H1 (cell line): Measurements from ENCODE around the gene TAGLN2. TPM values are rescaled to one million over a fixed set of nuclear protein-coding genes. Genes with fewer than 3 reads are reported as not detected.

Source experiments
- CTCF ChIA-PET: fragments of 300-600 bp; sonication (Branson Sonifier 250); formaldehyde crosslinking; loops from one replicate; lab custom pipeline; 2021; ENCODE audit not compliant: partially characterized antibody; lab: Charles Lee
- POLR2A ChIA-PET: fragments of 300-600 bp; sonication (Branson Sonifier 250); formaldehyde crosslinking; loops from one replicate; lab custom pipeline; 2021; ENCODE audit warnings: inconsistent platforms; ENCODE audit not compliant: partially characterized antibody; lab: Charles Lee
- DNase-seq, 2 experiments: peaks; one replicate each; pipeline versions ENCODE4 v3.0.0 to v3.0.0-alpha.2; 2010 to 2022; ENCODE audit warnings: low spot score in 2 of 2, low read depth in 1 of 2, mixed read lengths in 1 of 2
- FAIRE-seq: peaks from 2 replicates; lab custom pipeline; 2011; peaks lifted over from hg19 to GRCh38; lab: Jason Lieb, UNC
- H2AFZ ChIP-seq: 2 replicates; pipeline ENCODE4 v1.8.1; 2012; ENCODE audit warnings: low read length, inconsistent platforms
- H2AK5ac ChIP-seq: 2 replicates; pipeline ENCODE4 v1.6.1; 2013; ENCODE audit warnings: low read depth, low read length
- H2BK120ac ChIP-seq: replicated peaks from 2 replicates; pipeline ENCODE3; 2013; ENCODE audit warnings: low read depth, low read length, inconsistent platforms
- H2BK12ac ChIP-seq: 2 replicates; pipeline ENCODE4 v1.6.1; 2013; ENCODE audit warnings: low read depth, low read length
- H2BK15ac ChIP-seq: 2 replicates; pipeline ENCODE4 v1.6.1; 2013; ENCODE audit warnings: low read length
- H2BK20ac ChIP-seq: 2 replicates; pipeline ENCODE4 v1.6.1; 2013; ENCODE audit warnings: low read length
- H2BK5ac ChIP-seq: 2 replicates; pipeline ENCODE4 v1.6.1; 2013; ENCODE audit warnings: low read depth, low read length
- H3K14ac ChIP-seq: 2 replicates; pipeline ENCODE4 v1.6.1; 2013; ENCODE audit warnings: inconsistent platforms; ENCODE audit not compliant: insufficient read length
- H3K18ac ChIP-seq: 2 replicates; pipeline ENCODE4 v1.6.1; 2013; ENCODE audit warnings: low read length; ENCODE audit errors: extremely low read depth
- H3K23ac ChIP-seq: 2 replicates; pipeline ENCODE4 v1.6.1; 2013; ENCODE audit warnings: inconsistent platforms; ENCODE audit not compliant: insufficient read length
- H3K23me2 ChIP-seq: 2 replicates; pipeline ENCODE4 v1.6.1; 2013; ENCODE audit warnings: low read depth, low read length
- H3K27ac ChIP-seq: 2 replicates; pipeline ENCODE4 v1.6.1; 2011; ENCODE audit warnings: low read depth, low read length, inconsistent platforms
- H3K27me3 ChIP-seq, 4 experiments: replicated peaks in 1 of 4; 1 replicate in 1 of 4; 2 replicates in 3 of 4; pipeline versions ENCODE4 v1.6.1 to v1.8.1; 2011 to 2013; ENCODE audit warnings: low read length in 3 of 4, mild to moderate bottlenecking in 3 of 4, inconsistent platforms in 2 of 4, mixed read lengths in 2 of 4, moderate library complexity in 1 of 4; ENCODE audit not compliant: control insufficient read depth in 3 of 4, insufficient read depth in 3 of 4; ENCODE audit errors: extremely low read depth in 1 of 4
- H3K36me3 ChIP-seq, 4 experiments: 2 replicates each; pipeline versions ENCODE4 v1.6.1 to v1.8.1; 2011 to 2013; ENCODE audit warnings: mild to moderate bottlenecking in 4 of 4, low read length in 3 of 4, moderate library complexity in 2 of 4, control low read depth in 1 of 4, inconsistent platforms in 1 of 4; ENCODE audit not compliant: insufficient read depth in 4 of 4, control insufficient read depth in 2 of 4
- H3K4ac ChIP-seq: replicated peaks from 2 replicates; pipeline ENCODE3; 2013; ENCODE audit warnings: low read length, low read depth, mixed read lengths, inconsistent platforms; ENCODE audit not compliant: insufficient read length
- H3K4me1 ChIP-seq, 4 experiments: replicated peaks in 1 of 4; 1 replicate in 1 of 4; 2 replicates in 3 of 4; pipeline versions ENCODE4 v1.6.1 to v1.8.1; 2011 to 2013; ENCODE audit warnings: low read length in 3 of 4, inconsistent platforms in 2 of 4, mixed read lengths in 1 of 4; ENCODE audit not compliant: insufficient read depth in 4 of 4, control insufficient read depth in 3 of 4
- H3K4me2 ChIP-seq, 2 experiments: 2 replicates each; pipeline versions ENCODE4 v1.6.1 to v1.8.1; 2011 to 2013; ENCODE audit warnings: low read depth in 2 of 2, low read length in 2 of 2, control low read depth in 1 of 2, inconsistent platforms in 1 of 2, mild to moderate bottlenecking in 1 of 2; ENCODE audit not compliant: insufficient read depth in 1 of 2
- H3K4me3 ChIP-seq, 4 experiments: fragments of 200-600, 300-600 bp in 1 of 4; sonication (generic), shearing (Covaris generic), sonication (Bioruptor Twin) in 1 of 4; 2 replicates each; pipeline versions ENCODE4 v1.5.1 to v1.8.1; 2011 to 2016; ENCODE audit warnings: low read length in 4 of 4, low read depth in 3 of 4, control low read depth in 2 of 4, inconsistent platforms in 2 of 4, mild to moderate bottlenecking in 2 of 4, mixed read lengths in 1 of 4, moderate library complexity in 1 of 4; ENCODE audit not compliant: insufficient read depth in 2 of 4; ENCODE audit errors: extremely low read depth in 1 of 4
- H3K56ac ChIP-seq: replicated peaks from 2 replicates; pipeline ENCODE3; 2013; ENCODE audit warnings: low read depth, mild to moderate bottlenecking, mixed read lengths, low read length, inconsistent platforms; ENCODE audit not compliant: insufficient read length
- H3K79me1 ChIP-seq: 2 replicates; pipeline ENCODE4 v1.6.1; 2013; ENCODE audit warnings: low read depth, low read length, control low read depth
- H3K79me2 ChIP-seq, 2 experiments: 2 replicates each; pipeline versions ENCODE4 v1.6.1 to v1.8.1; 2012 to 2013; ENCODE audit warnings: low read length in 2 of 2, mild to moderate bottlenecking in 2 of 2, inconsistent platforms in 1 of 2; ENCODE audit not compliant: insufficient read depth in 2 of 2, control insufficient read depth in 1 of 2
- H3K9ac ChIP-seq, 4 experiments: replicated peaks in 1 of 4; 1 replicate in 1 of 4; 2 replicates in 3 of 4; pipeline versions ENCODE4 v1.6.1 to v1.8.1; 2011 to 2013; ENCODE audit warnings: low read depth in 3 of 4, low read length in 3 of 4, control low read depth in 2 of 4, mild to moderate bottlenecking in 2 of 4, moderate library complexity in 2 of 4, inconsistent platforms in 1 of 4; ENCODE audit errors: extremely low read depth in 1 of 4
- H3K9me3 ChIP-seq, 2 experiments: 2 replicates each; pipeline versions ENCODE4 v1.6.1 to v1.8.1; 2012 to 2013; ENCODE audit warnings: mild to moderate bottlenecking in 2 of 2, moderate library complexity in 2 of 2, control low read depth in 1 of 2, inconsistent platforms in 1 of 2, low read depth in 1 of 2, low read length in 1 of 2, mixed read lengths in 1 of 2; ENCODE audit not compliant: insufficient read depth in 2 of 2
- H4K20me1 ChIP-seq, 2 experiments: replicated peaks in 1 of 2; 2 replicates each; pipeline versions ENCODE3 to v1.8.1; 2011 to 2013; ENCODE audit warnings: inconsistent platforms in 2 of 2, low read length in 2 of 2, mild to moderate bottlenecking in 1 of 2; ENCODE audit not compliant: insufficient read depth in 2 of 2, control insufficient read depth in 1 of 2
- H4K5ac ChIP-seq: 2 replicates; pipeline ENCODE4 v1.6.1; 2013; ENCODE audit warnings: low read length, low read depth, mixed read lengths, inconsistent platforms; ENCODE audit not compliant: insufficient read length
- H4K8ac ChIP-seq: 2 replicates; pipeline ENCODE4 v1.8.0; 2013; ENCODE audit warnings: mild to moderate bottlenecking, moderate library complexity, low read length, inconsistent platforms; ENCODE audit not compliant: insufficient read depth; ENCODE audit errors: extremely low read depth
- H4K91ac ChIP-seq: replicated peaks from 2 replicates; pipeline ENCODE3; 2013; ENCODE audit warnings: low read length, mixed read lengths, inconsistent platforms; ENCODE audit not compliant: insufficient read length
- EP300 ChIP-seq, 2 experiments: IDR thresholded peaks; 1 replicate in 1 of 2; 2 replicates in 1 of 2; pipeline ENCODE4 v1.6.1; 2011 to 2012; ENCODE audit warnings: low read depth in 2 of 2, low read length in 2 of 2, mild to moderate bottlenecking in 2 of 2, borderline replicate concordance in 1 of 2, inconsistent platforms in 1 of 2, moderate library complexity in 1 of 2
- POLR2A ChIP-seq, 2 experiments: IDR thresholded peaks; 1 replicate in 1 of 2; 2 replicates in 1 of 2; pipeline ENCODE4 v1.6.1; 2011; ENCODE audit warnings: low read depth in 2 of 2, low read length in 2 of 2, mild to moderate bottlenecking in 2 of 2; ENCODE audit errors: control extremely low read depth in 1 of 2
- WGBS, 2 experiments: shearing (Covaris generic) in 1 of 2; methylation state at CpG; one replicate each; pipeline versions ENCODE4 v1.1.6 to v1.1.7; 2013 to 2015; ENCODE audit warnings: low lambda C conversion rate in 2 of 2, mixed read lengths in 2 of 2, inconsistent platforms in 1 of 2, low coverage in 1 of 2, missing lambda C conversion rate in 1 of 2; ENCODE audit not compliant: insufficient replicate concordance in 2 of 2, insufficient coverage in 1 of 2, insufficient read length in 1 of 2; ENCODE audit errors: extremely low coverage in 1 of 2, missing lambda C conversion rate in 1 of 2; 5-methylcytosine and 5-hydroxymethylcytosine counted together
- polyA plus RNA-seq, 7 experiments: library from polyadenylated mRNA; depleted of rRNA in 3 of 7; stranded (reverse) in 5 of 7; unstranded in 2 of 7; fragments of >200 nt in 5 of 7; fragments of 200-250 nt in 2 of 7; gene quantifications; 1 replicate in 5 of 7; 2 replicates in 1 of 7; 4 replicates in 1 of 7; pipeline versions ENCODE4 v1.2.1 to v1.2.3, GENCODE V29; 2011 to 2013; ENCODE audit warnings: missing spikeins in 2 of 7, mixed read lengths in 2 of 7
- total RNA-seq: library from RNA; stranded (reverse); fragmentation: NEBNext Ultra II Directional; extraction: Animal tissue kit (Norgen Biotek cat#: 25700); gene quantifications from 2 replicates; pipeline ENCODE4 v1.2.1, GENCODE V29; 2021

TAGLN2 gene
- total and polyA plus RNA-seq, 2 of the 8 experiments (the other 6 are each of a cell fraction or from before 2014, with no cell fraction given), result 93.0 to 114 TPM

DNA sequence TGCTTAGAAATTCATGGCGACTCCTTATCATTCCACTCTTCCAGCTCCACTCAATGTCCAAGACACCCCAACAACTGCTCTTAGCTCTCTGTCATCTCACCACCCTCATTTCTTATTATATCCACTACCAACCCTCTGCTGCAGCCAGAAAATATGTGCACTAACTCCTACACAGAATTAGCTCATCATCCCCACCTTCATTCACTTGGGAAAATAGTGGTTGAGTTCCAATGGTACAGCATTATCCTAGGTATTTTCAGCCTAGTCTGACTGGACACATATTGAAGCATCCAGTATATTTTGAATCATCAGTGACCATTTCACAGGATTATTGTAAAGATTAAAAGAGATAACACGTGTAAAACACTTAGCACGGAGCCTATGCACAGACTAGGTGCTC, 46.2 kb downstream of the TAGLN2 start:
- H3K56ac ChIP-seq, result no peak overlapping the region
- no peak overlapping the region for H2BK12ac ChIP-seq
- H3K4me2 ChIP-seq, result no peak overlapping the region
- H3K79me1 ChIP-seq, result no peaks in the 10 kb centered on the region
- ChIA-PET POLR2A (no interaction called here), CTCF (interaction anchor here (1.0 to 20.8 kb wide), 12 partner anchors 10 to 665 kb away, joined by 3 to 645 read pairs (median 4); partner anchors contain the start of gene FCRL6)
- H3K23ac ChIP-seq, result no peak overlapping the region
- no peaks in the 10 kb centered on the region for H3K79me2 ChIP-seq
- no peaks in the 10 kb centered on the region for H3K36me3 ChIP-seq
- no peak overlapping the region for H2BK20ac ChIP-seq
- DNase-seq (no peak), FAIRE-seq (no peak)
- no peak overlapping the region for H4K5ac ChIP-seq
- no peaks in the 10 kb centered on the region; a peak in 1 of 7 replicates for H3K27me3 ChIP-seq
- H2AFZ ChIP-seq, result no peak overlapping the region
- no peak overlapping the region for H4K8ac ChIP-seq
- no peak overlapping the region for H3K14ac ChIP-seq
- H4K20me1 ChIP-seq, result no peaks in the 10 kb centered on the region
- no peak overlapping the region for H3K4ac ChIP-seq
- no peak overlapping the region for H4K91ac ChIP-seq
- no peak overlapping the region for H3K27ac ChIP-seq
- no peak overlapping the region for H3K9ac ChIP-seq
- no peak overlapping the region for H2BK5ac ChIP-seq
- H3K9me3 ChIP-seq, result no peaks in the 10 kb centered on the region
- no peaks in the 10 kb centered on the region; the same call in 1 of the 2 replicates for H3K23me2 ChIP-seq
- no peak overlapping the region for H2BK120ac ChIP-seq
- H3K18ac ChIP-seq, result no peak overlapping the region
- 89% methylated on average over 3 of the region's 3 CpGs; no CpG with 5 or more reads in 1 of the 2 experiments for WGBS, 2 experiments
- no peak overlapping the region for H2AK5ac ChIP-seq
- no peak overlapping the region for H2BK15ac ChIP-seq
- no peaks in the 10 kb centered on the region for H3K4me1 ChIP-seq
- H3K4me3 ChIP-seq, result no peak overlapping the region
- no peak for TF ChIP-seq POLR2A (IDR thresholded peaks at IDR 0.05; ENCODE audit: control extremely low read depth in 1 of 2, low read depth in 2 of 2, low read length in 2 of 2)
- TF ChIP-seq EP300 (IDR thresholded peaks at IDR 0.05; ENCODE audit: borderline replicate concordance in 1 of 2, low read depth in 2 of 2, low read length in 2 of 2), result no peak
